Lower leg skin (tissue), 3 donors: ENCODE results near the gene LY6G6C.

ENCODE experiments used
- POLR2A ChIP-seq, 2 donors: fragments of 450-650 bp; IDR thresholded peaks; one replicate each; pipeline ENCODE4 v1.6.1; 2016 to 2017; ENCODE audit warnings: antibody characterized with exemption in 2 of 2, mild to moderate bottlenecking in 1 of 2, moderate library complexity in 1 of 2
- TF ChIP-seq, protein P1 (sequence below), 3 donors: fragments of 450-650 bp; IDR thresholded peaks; one replicate each; pipeline ENCODE4 v1.5.1; 2016; ENCODE audit warnings: antibody characterized with exemption in 3 of 3, mild to moderate bottlenecking in 3 of 3, moderate library complexity in 2 of 3

- TF ChIP-seq POLR2A (IDR thresholded peaks at IDR 0.05): no peak
- TF ChIP-seq, protein P1, sequence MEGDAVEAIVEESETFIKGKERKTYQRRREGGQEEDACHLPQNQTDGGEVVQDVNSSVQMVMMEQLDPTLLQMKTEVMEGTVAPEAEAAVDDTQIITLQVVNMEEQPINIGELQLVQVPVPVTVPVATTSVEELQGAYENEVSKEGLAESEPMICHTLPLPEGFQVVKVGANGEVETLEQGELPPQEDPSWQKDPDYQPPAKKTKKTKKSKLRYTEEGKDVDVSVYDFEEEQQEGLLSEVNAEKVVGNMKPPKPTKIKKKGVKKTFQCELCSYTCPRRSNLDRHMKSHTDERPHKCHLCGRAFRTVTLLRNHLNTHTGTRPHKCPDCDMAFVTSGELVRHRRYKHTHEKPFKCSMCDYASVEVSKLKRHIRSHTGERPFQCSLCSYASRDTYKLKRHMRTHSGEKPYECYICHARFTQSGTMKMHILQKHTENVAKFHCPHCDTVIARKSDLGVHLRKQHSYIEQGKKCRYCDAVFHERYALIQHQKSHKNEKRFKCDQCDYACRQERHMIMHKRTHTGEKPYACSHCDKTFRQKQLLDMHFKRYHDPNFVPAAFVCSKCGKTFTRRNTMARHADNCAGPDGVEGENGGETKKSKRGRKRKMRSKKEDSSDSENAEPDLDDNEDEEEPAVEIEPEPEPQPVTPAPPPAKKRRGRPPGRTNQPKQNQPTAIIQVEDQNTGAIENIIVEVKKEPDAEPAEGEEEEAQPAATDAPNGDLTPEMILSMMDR (IDR thresholded peaks at IDR 0.05): no peak
These were observed 28.7 kb downstream of the LY6G6C start for GRCh38 chr6:31692886-31693285.
